Kidney tubule cell (primary cell): Measurements from ENCODE around the gene ENPP6.
A peak's percentile ranks its signal among the peaks of the same experiment; 100 is the strongest.

Experiments used
- DNase-seq: peaks from one replicate; pipeline ENCODE4 v3.0.0-alpha.2; 2018; ENCODE audit warnings: low spot score

Gene ENPP6

GRCh38 chr4:184104419-184105101, 113.1 kb downstream of the ENPP6 start:
- DNase-seq, result peak; percentile 91

- DNase-seq, result no peak
Observed at GRCh38 chr4:184103527-184104264, 114.0 kb downstream of the ENPP6 start.

GRCh38 chr4:184102927-184103326, 114.7 kb downstream of the ENPP6 start:
- DNase-seq, result no peak

- no peak for DNase-seq
Observed at GRCh38 chr4:184102488-184102887, 115.2 kb downstream of the ENPP6 start.

GRCh38 chr4:184101711-184102110, 116.0 kb downstream of the ENPP6 start:
- no peak for DNase-seq

GRCh38 chr4:184100297-184100885, 117.3 kb downstream of the ENPP6 start:
- peak; percentile 18 for DNase-seq

GRCh38 chr4:184099535-184099966, 118.1 kb downstream of the ENPP6 start:
- peak; percentile 33 for DNase-seq

GRCh38 chr4:184099000-184099399, 118.7 kb downstream of the ENPP6 start:
- no peak for DNase-seq

GRCh38 chr4:184097815-184098214, 119.9 kb downstream of the ENPP6 start:
- DNase-seq, result no peak

- DNase-seq, result peak; percentile 31
Observed at GRCh38 chr4:184097241-184097605, 120.5 kb downstream of the ENPP6 start.

- no peak for DNase-seq
Observed at GRCh38 chr4:184096561-184097240, 121.0 kb downstream of the ENPP6 start.

- DNase-seq, result no peak
Observed at GRCh38 chr4:184094532-184095159, 123.0 kb downstream of the ENPP6 start.

GRCh38 chr4:184091986-184092385, 125.7 kb downstream of the ENPP6 start:
- no peak for DNase-seq

GRCh38 chr4:184090571-184090970, 127.1 kb downstream of the ENPP6 start:
- DNase-seq, result no peak

GRCh38 chr4:184080674-184081073, 137.0 kb downstream of the ENPP6 start:
- DNase-seq, result no peak

- peak; percentile 17 for DNase-seq
Observed at GRCh38 chr4:184074677-184075388, 142.8 kb downstream of the ENPP6 start.

- no peak for DNase-seq
Observed at GRCh38 chr4:184067931-184068554, 149.6 kb downstream of the ENPP6 start.

- peak; percentile 28 for DNase-seq
Observed at GRCh38 chr4:184066584-184067300, 150.9 kb downstream of the ENPP6 start.

- no peak for DNase-seq
Observed at GRCh38 chr4:184064877-184065276, 152.8 kb downstream of the ENPP6 start.

- no peak for DNase-seq
Observed at GRCh38 chr4:184062769-184063168, 154.9 kb downstream of the ENPP6 start.
